T-helper 1 cell (primary cell): ENCODE measurements around the gene RTL1.

Experiments
- DNase-seq, 5 donors: peaks; one replicate each; pipeline ENCODE4 v3.0.0-alpha.2; 2012 to 2020

The RTL1 gene

GRCh38 chr14:100845341-100845740 is 58.2 kb downstream of the RTL1 start:
- no peak for DNase-seq

- DNase-seq, result no peak
Observed at GRCh38 chr14:100844846-100845245, 58.7 kb downstream of the RTL1 start.

DNA sequence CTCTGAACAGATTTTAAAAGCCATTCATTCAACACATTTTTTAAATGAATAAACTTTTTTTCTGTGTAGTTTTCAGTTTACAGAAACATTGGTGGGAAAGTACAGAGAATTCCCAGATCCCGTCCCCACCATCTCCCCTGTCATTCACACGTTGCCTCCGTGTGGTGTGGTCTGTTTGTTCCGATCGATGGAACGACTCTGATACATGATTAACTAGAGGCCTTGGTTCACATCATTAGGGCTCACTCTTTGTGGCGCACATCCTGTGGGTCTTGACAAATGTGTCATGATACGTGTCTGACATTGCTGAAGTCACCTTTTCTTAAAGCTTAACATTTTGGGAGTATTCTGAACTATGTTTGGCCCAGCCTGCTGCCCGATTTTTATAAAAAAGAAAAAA is 59.1 kb downstream of the RTL1 start:
- DNase-seq, result no peak

GRCh38 chr14:100844082-100844408 is 59.5 kb downstream of the RTL1 start:
- no peak for DNase-seq

DNA sequence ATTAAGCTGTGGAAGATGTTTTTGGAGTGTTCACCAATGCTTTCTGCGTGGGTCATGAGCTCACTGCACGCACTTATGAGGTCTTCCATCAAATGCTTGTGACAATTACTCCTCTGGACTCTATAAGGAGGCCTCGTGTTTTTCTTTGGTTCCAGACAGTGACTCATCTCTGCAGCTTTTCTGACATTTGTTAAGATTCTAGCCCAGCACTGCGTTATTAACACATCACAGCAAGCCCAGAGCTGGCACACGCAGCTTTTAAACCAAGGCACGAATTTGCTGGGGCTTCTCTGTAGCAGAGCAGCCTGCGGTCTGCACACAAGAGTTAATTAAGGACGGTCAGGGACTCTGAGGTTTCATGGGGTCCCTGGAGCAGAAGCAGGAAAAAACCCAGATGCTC is 60.7 kb downstream of the RTL1 start:
- no peak for DNase-seq

- DNase-seq, result no peak
Observed at GRCh38 chr14:100841761-100842403, 61.6 kb downstream of the RTL1 start.

DNA sequence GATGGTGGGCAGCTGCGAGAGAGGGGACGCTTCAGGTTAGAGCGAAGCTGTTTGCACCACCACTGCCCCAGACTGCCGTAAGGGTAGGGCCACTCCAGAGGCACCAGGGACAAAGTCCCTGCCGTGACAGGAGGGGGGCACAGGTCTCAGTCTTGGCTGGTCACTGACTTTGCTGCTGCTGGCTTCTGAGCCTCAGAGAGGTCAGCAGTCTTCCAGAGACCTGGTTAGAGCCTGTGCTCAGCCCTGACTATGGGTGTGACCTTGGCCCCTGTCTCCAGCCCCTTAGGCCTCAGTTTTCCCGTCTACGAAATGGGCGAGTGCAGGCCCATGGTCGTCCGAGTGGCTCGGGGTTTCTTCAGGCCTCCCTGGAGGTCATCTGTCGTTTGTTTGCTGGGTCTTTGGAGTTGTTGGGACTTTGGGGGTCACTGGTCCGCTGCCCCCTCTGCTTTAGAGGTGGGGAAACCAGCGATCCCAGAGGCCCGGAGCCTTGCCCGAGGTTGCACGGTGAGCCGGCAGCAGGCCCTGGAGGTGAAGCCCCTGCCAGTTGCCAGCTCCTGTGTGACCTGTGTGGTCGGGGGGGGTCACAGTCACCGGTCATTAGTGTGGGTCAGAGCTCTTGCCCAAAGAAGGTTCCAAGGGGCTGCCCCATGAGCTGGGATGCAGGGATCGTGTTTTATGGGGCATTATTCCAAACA is 62.3 kb downstream of the RTL1 start:
- no peak for DNase-seq

GRCh38 chr14:100840286-100841065 is 63.0 kb downstream of the RTL1 start:
- DNase-seq, result no peak

- DNase-seq, result no peak
Observed at GRCh38 chr14:100839681-100840111, 63.8 kb downstream of the RTL1 start.

DNA sequence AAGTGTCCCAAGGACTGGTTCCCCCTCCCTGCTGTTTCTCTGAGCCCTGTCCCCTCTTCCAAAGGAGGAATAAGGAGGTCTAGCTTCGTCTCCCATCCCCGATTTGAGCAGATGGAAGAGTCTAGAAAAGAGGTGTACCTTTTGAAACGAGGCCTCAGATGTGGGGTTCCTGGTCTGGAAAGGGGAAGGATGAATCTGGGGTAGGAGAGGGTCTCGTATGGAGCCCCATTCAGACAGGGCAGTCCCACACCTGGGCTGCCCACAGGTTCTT is 64.3 kb downstream of the RTL1 start:
- no peak for DNase-seq

DNA sequence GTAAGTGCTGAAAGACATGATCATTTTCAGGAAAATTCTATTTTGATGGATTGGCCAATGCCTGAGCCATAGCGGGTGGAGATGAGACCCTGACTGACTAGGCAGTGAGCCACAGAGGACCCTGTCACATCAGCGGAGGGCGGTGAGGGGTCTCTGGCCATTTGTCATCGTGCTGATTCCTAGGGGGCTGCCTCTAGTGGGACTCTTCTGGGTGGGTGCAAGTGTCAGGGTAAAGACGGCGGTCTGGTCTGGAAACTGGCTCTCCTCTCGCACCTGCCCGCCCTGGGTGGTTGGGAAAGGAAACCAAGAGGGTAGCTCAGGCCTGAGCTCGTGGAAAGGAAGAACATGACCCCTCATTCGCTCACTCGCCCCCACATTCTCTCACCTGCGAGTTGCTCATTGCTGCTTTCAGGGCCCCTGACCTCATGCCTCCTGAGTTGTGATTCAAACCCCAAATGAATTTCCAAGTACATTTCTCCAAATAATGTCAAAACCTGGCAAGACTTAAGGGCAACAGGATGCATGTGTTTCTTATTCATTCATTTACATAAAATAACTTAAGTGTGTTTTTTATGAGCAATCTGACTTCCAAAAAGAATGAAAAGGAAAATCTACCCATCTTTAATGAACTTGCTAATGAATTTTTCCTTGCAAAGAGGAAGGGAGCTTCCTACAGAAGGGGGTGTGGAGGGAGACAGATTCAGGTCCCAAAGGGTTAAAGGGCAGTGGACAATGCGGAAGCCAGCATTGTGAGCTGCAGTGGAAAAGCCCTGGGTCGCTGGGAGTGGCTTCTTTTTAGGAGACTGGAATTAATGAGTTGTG is 64.8 kb downstream of the RTL1 start:
- no peak for DNase-seq

DNA sequence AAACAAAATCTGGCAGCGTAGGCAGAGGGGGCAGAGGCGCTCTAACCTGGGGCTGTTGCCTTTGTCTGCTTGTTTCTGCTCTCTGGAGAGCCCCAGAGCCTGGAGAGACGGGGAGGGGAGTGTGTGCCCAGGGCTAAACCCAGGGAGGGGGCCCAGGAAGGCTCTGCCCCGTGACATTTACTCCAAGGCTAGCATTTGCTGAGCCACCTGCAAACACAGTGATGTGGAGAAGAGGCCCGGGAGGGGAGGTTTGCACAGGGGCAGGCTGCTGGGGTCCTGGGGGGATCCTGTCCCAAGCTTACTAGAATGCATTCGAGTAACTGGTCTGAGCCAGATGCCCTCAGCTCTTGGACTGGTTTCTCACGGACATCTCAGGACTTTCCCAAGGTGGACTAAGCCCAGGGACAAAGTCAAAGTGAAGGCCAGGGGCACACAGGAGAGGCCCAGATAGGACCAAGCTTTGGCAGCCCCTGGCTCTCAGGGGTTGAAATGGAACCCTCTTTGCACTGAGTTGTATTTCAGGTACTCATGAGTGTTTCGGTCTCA is 65.6 kb downstream of the RTL1 start:
- DNase-seq, result no peak

- DNase-seq, result no peak
Observed at GRCh38 chr14:100836941-100837804, 66.3 kb downstream of the RTL1 start.

DNA sequence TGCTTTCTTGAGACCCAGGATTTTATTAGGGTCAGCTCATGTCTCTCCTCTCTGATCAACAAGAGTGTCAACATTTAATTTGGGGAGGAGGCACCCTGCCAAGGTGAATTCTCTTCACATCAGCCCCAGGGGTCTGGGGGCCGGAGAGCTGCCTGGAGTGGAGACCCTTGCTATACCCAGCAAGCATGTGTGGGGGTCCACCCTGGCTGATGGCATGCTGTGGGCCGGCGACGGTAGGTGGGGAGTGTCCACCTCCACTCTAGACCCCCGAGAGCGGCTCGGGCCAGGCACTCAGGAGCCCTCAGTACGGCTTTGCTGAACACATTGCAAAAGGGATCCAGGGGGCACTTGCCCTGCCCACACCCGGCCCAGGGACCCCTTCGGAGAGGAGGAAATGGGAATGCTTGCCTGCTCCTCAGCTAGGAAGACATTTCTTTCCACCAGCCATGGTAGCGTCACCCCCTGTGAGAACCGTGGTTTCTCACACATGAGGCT is 67.2 kb downstream of the RTL1 start:
- no peak for DNase-seq

GRCh38 chr14:100835548-100836310 is 67.8 kb downstream of the RTL1 start:
- no peak for DNase-seq

- no peak for DNase-seq
Observed at GRCh38 chr14:100834794-100835547, 68.6 kb downstream of the RTL1 start.

GRCh38 chr14:100834082-100834793 is 69.3 kb downstream of the RTL1 start:
- no peak for DNase-seq

GRCh38 chr14:100832311-100832960 is 71.1 kb downstream of the RTL1 start:
- no peak for DNase-seq

GRCh38 chr14:100830681-100831080 is 72.8 kb downstream of the RTL1 start:
- DNase-seq, result no peak
